NCI-H526 (cell line): Measurements from ENCODE around the gene ICAM4.
A peak's percentile ranks its signal among the peaks of the same experiment; 100 is the strongest.

Experiments used
- DNase-seq, 2 experiments: peaks; one replicate each; lab custom pipeline; 2025; lab: John Stamatoyannopoulos, UW

ICAM4 gene

GRCh38 chr19:10290876-10291553 lies 4.3 kb downstream of the ICAM4 start:
- DNase-seq = peak in 1 of 2 experiments; percentile 22

- no peak for DNase-seq
Observed at GRCh38 chr19:10291554-10292205, 4.9 kb downstream of the ICAM4 start.

- peak; percentile 27 to 79 for DNase-seq
Observed at GRCh38 chr19:10292206-10292788, 5.5 kb downstream of the ICAM4 start.

GRCh38 chr19:10292789-10293636 lies 6.3 kb downstream of the ICAM4 start:
- no peak for DNase-seq

GRCh38 chr19:10293637-10294367 lies 7.0 kb downstream of the ICAM4 start:
- no peak for DNase-seq

- peak in 1 of 2 experiments; percentile 48 for DNase-seq
Observed at GRCh38 chr19:10294368-10294697, 7.6 kb downstream of the ICAM4 start.

GRCh38 chr19:10295305-10295846 lies 8.6 kb downstream of the ICAM4 start:
- DNase-seq = no peak

- DNase-seq = peak in 1 of 2 experiments; percentile 23
Observed at GRCh38 chr19:10295847-10296591, 9.3 kb downstream of the ICAM4 start.

- DNase-seq = no peak
Observed at GRCh38 chr19:10299545-10300458, 13.0 kb downstream of the ICAM4 start.

GRCh38 chr19:10305139-10305806 lies 18.5 kb downstream of the ICAM4 start:
- no peak for DNase-seq

GRCh38 chr19:10306327-10306726 lies 19.6 kb downstream of the ICAM4 start:
- DNase-seq = no peak

GRCh38 chr19:10309423-10309822 lies 22.7 kb downstream of the ICAM4 start, which contains the start of gene ZGLP1:
Gene ZGLP1 (minus strand): TSS chr19:10309815.
- no peak for DNase-seq

- peak; percentile 60 to 91 for DNase-seq
Observed at GRCh38 chr19:10315335-10316214, 28.8 kb downstream of the ICAM4 start, which contains the start of gene FDX2. Gene FDX2 (minus strand): TSS chr19:10316015. CDS start chr19:10315996, 19 bp downstream.

- no peak for DNase-seq
Observed at GRCh38 chr19:10316229-10317044, 29.7 kb downstream of the ICAM4 start.

GRCh38 chr19:10317045-10317856 lies 30.5 kb downstream of the ICAM4 start:
- DNase-seq = no peak

- no peak for DNase-seq
Observed at GRCh38 chr19:10317857-10318462, 31.2 kb downstream of the ICAM4 start.
